Metanephros (tissue), 1 donor: ENCODE data around the gene IRF6. TPM values are rescaled to one million over a fixed set of nuclear protein-coding genes. Genes with fewer than 3 reads are reported as not detected.

Experiments used
- total RNA-seq: library from RNA; depleted of rRNA; stranded (reverse); fragments of >200 nt; gene quantifications from one replicate; pipeline ENCODE4 v1.2.3, GENCODE V29; 2014

The IRF6 gene
- 16.0 TPM for total RNA-seq

DNA sequence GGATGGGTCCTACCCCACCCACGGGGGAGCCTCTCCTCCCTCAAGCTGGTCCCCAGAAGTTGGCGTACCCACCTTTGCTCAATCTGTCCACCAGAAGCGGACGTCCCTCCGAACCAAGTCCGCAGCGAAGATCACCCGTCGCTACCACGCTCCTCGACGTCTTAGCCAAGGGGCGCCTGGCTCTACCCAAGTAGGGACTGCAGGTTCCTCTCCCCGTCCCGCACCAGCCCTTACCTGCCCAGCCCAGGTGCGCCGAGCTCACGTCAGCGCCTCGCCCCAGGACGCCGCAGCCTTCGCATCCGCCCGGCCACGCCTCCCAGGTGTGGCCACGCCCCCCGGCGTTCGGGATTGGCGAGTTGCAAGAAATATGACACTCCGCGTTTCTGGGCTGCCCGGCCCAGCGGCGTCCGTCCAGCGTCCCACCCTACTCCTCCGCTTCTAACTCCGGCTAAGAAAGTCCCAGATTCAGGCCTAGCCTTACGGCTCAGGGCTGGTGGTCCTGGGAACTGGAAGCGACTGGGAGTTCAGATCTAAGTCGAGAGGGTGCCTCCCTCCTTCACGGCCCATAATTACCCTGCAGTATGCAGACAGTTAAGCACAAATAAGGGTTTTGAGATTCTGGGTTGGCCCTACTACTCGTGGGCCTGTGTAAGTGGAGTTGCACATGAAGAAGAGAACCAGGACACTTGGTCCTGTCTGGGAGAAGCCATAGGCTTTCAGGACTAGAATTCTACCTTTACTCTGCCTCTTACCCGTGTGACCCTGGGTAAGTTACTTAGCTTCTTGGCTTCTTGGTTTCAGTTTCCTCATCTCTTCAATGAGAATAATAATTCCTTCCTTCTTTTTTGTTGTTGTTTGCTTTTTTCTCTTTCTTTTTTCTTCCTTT lies at the start of gene IRF6:
IRF6 (minus strand) TSS at position 268 of the 886 bp plus-strand sequence. CDS start 4,729 bp downstream, outside the sequence.

DNA sequence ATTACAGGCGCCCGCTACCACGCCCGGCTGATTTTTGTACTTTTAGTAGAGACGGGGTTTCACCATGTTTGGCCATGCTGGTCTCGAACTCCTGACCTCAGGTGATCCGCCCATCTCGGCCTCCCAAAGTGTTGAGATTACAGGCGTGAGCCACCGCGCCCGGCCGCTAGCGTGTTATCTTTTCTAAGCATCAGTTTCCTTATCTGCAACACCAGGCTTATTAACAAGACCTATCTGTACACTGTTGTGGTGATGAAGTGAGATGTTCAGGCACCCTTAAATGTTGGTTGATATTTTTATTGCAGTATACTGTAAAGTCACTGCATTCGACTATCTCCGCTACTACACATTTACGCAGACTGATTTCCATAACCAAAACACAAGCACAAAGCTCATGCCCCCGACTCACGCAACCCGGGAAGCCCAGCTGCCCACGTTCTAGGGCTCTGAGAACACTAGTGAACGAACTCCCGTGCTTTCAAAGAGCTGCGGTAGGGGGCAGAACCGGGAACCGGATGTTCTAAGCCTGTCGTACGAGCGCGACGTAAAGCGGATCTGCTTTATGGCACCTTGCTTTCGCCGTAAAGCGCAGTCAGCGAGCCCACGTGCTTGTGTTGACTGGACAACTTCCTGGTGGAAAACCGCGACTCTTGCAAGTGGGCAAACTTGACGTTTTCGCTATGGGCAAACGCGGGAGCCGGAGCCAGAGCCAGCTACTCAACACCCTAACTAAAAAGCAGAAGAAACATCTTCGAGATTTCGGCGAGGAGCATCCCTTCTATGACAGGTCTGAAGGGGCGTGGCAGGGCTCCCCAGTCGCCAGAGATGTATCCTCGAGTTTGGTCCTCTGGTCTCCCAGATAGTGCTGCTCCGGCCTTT lies 21.7 kb upstream of the IRF6 start, which contains the start of gene UTP25:
UTP25 (plus strand) TSS at position 589 of the 879 bp plus-strand sequence; CDS start at position 681, 92 bp downstream.

DNA sequence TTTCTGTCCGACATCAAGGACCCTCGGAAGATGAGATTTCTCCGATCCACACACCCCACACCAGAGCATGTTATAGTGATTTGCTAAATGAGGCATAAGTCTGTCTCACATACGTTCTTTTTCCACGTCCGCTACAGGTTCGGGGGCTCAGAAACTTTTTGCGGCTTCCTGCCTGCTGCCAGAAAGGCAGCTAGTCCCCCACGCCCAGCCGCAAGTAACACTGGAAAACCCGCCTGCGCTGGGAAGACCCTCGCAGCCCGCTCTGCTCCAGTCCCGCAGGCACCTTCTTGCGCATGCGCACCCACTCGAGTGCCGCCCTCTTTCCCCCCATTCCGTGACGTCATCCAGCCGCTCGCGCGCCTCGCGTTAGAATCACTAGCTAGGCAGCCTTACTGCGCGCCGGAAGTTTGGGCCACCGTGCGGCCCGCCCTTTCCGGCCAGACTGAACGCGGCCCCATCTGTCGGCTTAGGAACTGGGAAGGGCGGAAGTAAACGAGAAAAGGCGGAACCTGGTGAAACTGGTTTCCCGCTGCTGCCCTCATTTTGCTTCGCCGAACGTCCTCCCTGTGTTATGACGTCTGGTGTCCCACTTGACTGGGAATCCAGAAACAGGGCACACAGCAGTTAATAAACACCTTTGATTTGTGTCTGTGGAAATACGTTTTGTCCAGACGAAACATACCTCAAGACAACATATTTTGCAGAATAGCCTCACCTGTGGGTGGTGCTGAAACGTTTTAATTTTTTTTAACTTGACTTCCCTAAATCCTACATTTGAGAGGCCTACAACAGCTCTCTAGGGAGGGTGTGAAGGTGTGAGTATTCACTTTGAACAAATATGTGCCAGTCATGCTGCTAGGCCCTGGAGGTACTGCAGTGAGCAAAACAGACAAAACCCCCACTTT lies 21.4 kb downstream of the IRF6 start, which contains the start of gene C1orf74:
C1orf74 (minus strand) TSS at position 295 of the 905 bp plus-strand sequence. CDS start 925 bp downstream, outside the sequence.

DNA sequence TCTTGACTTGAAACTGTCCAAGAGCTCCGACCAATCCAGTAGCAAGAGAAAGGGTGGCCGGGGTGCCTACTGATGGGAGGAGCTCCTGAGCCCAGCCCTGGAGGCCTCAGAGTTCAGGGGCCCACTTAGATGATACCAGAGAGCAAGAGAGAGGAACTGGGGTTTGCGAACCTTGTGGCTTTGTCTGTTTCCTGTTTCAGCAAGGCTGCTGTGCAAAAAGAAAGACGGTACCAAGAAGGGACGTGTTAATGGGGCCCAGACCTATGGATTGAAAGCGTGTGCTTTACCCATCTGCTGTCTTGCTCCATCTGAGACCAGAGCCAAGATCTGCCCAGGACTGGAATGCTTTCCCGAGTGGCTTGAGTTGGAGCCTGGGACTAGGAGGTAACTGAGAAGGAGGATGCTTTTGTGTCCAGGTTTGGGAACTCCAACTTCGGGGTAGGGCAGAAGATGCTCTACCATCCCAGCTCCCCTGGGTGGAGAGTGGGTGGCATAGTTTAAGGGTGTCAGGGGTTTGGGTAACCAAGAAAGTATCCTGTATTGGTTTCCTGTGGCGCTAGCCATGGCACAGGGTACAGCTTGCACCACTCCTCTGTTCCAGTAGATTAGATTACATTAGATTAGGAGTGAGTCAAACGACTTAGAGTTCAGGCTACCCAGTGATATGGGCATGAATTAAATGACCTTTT lies 49.9 kb downstream of the IRF6 start, which contains the start of gene TRAF3IP3:
TRAF3IP3 (plus strand) TSS at position 128 of the 689 bp plus-strand sequence. CDS start 3,987 bp downstream, outside the sequence.

Other genes starting within 250 kb of the IRF6 start
- 2.7 TPM for gene CAMK1G, start 222.4 kb downstream of the IRF6 start, total RNA-seq
- 2.3 TPM for gene LAMB3, start 153.7 kb downstream of the IRF6 start, total RNA-seq
- 41.5 TPM for gene G0S2, start 130.7 kb downstream of the IRF6 start, total RNA-seq
- 0.12 TPM for gene HSD11B1, start 101.3 kb downstream of the IRF6 start, total RNA-seq
- 4.3 TPM for gene TRAF3IP3, start 50.1 kb downstream of the IRF6 start, total RNA-seq
- gene C1orf74, start 21.6 kb downstream of the IRF6 start, total RNA-seq, result 2.6 TPM
- gene UTP25, start 21.8 kb upstream of the IRF6 start, total RNA-seq, result 7.2 TPM
- 0.29 TPM for gene SYT14, start 132.1 kb upstream of the IRF6 start, total RNA-seq